Stimulated activated CD4-positive, alpha-beta T cell treated with anti-CD3 and anti-CD28 coated beads, Interleukin-1b, Interleukin-23, amount 100 ng/mL, for 4 hours (primary cell): Measurements from ENCODE around the gene ZMIZ2.

ENCODE experiments used
- DNase-seq, 2 donors: peaks; one replicate each; pipeline ENCODE4 v3.0.0-alpha.2; 2020; ENCODE audit warnings: low read depth in 2 of 2

The ZMIZ2 gene

GRCh38 chr7:44757311-44757710, 8.7 kb downstream of the ZMIZ2 start:
- DNase-seq: no peak

- DNase-seq: no peak
Observed at GRCh38 chr7:44757739-44758138, 9.1 kb downstream of the ZMIZ2 start.

- no peak for DNase-seq
Observed at GRCh38 chr7:44759246-44759645, 10.6 kb downstream of the ZMIZ2 start.

- no peak for DNase-seq
Observed at GRCh38 chr7:44760034-44760580, 11.5 kb downstream of the ZMIZ2 start.

GRCh38 chr7:44761207-44762161, 12.8 kb downstream of the ZMIZ2 start:
- DNase-seq: no peak

- DNase-seq: no peak
Observed at GRCh38 chr7:44762300-44762699, 13.7 kb downstream of the ZMIZ2 start.

GRCh38 chr7:44762726-44763522, 14.3 kb downstream of the ZMIZ2 start:
- DNase-seq: no peak

- no peak for DNase-seq
Observed at GRCh38 chr7:44764081-44764480, 15.4 kb downstream of the ZMIZ2 start.

GRCh38 chr7:44764665-44765578, 16.3 kb downstream of the ZMIZ2 start:
- no peak for DNase-seq

GRCh38 chr7:44765579-44766415, 17.1 kb downstream of the ZMIZ2 start:
- DNase-seq: no peak

- no peak for DNase-seq
Observed at GRCh38 chr7:44766416-44766801, 17.8 kb downstream of the ZMIZ2 start.

- DNase-seq: no peak
Observed at GRCh38 chr7:44767134-44767911, 18.7 kb downstream of the ZMIZ2 start.

- no peak for DNase-seq
Observed at GRCh38 chr7:44767912-44768627, 19.4 kb downstream of the ZMIZ2 start.

- no peak for DNase-seq
Observed at GRCh38 chr7:44768628-44769371, 20.2 kb downstream of the ZMIZ2 start.

- DNase-seq: no peak
Observed at GRCh38 chr7:44769376-44769775, 20.7 kb downstream of the ZMIZ2 start.

- DNase-seq: no peak
Observed at GRCh38 chr7:44769776-44770294, 21.2 kb downstream of the ZMIZ2 start.

- DNase-seq: no peak
Observed at GRCh38 chr7:44771358-44771757, 22.7 kb downstream of the ZMIZ2 start.

GRCh38 chr7:44772440-44772839, 23.8 kb downstream of the ZMIZ2 start:
- DNase-seq: no peak
